SIG-M5 (cell line): Measurements from ENCODE around the gene CCDC102B.
"Not testable (repeated sequence)": the region's sequence is repeated elsewhere in the genome, so short reads cannot be mapped to it uniquely, and the experiment has no call there.

Experiments used
- DNase-seq: peaks from one replicate; lab custom pipeline; 2025; lab: John Stamatoyannopoulos, UW

The CCDC102B gene

DNA sequence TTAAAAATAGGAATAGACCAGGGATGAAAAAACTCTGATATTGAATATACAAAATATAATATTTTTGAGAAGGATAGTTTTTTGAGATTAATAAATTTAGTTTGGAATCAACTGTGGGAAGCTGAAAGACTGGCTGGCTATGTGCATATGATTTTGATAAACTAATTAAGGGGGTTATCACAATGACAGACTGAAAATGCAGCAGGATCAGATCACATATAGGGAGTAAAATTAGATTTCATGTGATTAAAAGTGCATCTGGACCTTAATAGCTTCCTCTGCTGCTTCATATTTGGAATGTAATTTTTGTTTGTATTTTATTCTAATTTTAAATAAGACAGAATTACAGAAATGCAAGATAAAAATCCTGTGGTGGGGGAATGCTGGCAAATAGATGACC, 111.7 kb downstream of the CCDC102B start:
- no peak for DNase-seq

DNA sequence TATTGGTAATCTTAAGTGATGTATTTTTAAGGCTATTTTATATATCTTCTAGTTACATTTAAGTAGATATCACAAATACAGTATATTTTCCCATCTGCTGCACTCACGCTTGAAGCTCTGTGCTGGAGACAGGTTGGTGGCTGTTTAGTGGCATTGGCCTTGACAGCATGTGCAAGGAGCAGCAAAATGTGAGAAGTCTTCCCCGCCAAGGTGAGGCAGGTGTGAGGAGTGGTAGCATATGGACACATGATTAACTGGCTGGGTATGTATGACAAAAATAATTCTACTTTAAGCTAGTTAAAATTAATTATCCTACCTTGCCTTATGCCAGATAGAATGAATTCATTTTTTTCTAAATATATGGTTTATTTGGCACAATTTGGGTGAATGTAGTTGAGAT, 117.2 kb downstream of the CCDC102B start:
- no peak for DNase-seq

DNA sequence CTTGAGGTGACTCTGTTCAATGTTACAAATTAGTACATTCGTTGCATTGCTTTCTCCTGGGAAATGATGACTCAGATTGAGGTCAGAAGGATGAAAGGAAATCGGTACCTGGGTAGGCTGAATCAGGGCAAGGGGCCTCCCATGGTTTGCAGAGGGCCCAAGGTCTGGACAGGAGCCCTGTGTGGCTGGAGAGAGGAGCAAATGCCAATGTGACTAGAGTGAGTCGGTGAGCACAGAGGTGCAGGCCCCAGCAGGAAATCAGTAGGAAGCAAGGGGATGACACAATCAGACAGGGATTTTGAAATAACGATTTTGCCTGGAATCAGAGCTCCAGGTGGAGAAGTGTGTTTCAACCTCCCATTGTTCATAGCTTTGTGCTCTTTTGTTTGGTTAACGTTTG, 118.9 kb downstream of the CCDC102B start:
- no peak for DNase-seq

DNA sequence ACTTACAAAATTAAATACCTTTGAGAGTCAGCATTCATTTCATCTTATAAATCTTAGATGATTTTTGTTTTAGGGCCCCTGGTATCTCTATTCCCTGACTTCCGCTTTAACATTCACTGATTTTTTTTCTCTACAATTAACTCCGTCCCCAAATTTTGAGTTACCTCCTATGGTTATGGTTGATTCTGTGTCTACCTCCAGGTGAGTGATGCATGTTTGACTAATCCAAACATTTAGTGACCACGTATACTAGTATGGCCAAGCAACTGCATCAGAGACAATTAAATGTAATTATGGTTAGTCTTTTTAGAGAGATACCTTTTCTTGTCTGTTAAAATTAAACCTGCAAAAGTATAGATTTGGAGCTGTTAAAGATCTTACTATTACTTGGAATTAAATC, 120.3 kb downstream of the CCDC102B start:
- no peak for DNase-seq

DNA sequence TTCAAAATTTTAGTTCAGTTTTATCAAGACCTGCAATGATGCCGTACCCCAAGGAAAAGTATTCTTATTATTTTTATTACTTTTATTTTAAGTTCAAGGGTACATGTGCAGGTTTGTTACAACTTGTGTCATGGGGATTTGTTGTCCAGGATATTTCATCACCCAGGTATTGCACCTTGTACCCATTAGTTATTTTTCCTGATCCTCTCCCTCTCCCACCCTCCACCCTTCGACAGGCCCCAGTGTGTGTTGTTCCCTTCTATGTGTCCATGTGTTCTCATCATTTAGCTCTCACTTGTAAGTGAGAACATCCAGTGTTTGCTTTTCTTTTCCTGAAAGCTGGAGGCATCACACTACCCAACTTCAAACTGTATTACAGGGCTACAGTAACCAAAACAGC, 122.0 kb downstream of the CCDC102B start:
- DNase-seq: no peak

DNA sequence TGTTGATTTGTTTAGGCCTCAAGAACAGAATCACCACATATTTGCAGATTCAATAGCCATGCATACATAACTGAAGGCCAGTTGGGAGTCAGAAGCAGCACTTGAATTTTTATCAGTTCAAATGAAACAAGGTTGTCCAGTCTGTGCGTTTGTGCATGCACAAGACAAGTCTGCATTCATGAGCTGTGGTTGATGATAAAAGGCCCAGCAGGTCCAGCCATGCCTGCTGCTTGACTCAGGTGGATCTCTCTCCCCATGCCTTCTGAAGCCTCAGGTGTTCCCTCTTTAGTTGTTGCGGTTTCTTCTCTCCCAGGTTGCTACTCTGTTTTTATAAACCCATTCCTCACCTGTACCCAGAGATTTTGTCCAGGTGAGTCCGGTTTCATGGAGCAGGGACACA, 124.5 kb downstream of the CCDC102B start:
- no peak for DNase-seq

DNA sequence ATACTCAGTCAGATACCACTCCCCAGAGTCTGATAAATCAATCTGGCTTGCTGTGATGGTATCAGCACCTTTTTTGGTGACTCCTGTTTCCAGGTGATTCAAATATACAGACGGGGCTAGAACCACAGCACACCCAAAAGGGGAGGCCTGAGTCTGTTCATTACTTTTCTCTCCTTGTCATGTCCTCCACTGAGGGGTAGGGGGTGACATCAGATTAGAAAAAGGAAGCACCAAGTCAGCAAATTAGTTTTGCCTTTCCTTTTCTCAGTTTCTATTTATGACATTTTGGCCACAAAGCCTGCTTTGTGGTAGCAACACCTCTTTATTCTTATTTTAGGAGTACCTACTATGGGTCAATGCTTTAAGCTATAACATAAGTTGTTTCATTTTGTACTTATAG, 127.4 kb downstream of the CCDC102B start:
- no peak for DNase-seq

DNA sequence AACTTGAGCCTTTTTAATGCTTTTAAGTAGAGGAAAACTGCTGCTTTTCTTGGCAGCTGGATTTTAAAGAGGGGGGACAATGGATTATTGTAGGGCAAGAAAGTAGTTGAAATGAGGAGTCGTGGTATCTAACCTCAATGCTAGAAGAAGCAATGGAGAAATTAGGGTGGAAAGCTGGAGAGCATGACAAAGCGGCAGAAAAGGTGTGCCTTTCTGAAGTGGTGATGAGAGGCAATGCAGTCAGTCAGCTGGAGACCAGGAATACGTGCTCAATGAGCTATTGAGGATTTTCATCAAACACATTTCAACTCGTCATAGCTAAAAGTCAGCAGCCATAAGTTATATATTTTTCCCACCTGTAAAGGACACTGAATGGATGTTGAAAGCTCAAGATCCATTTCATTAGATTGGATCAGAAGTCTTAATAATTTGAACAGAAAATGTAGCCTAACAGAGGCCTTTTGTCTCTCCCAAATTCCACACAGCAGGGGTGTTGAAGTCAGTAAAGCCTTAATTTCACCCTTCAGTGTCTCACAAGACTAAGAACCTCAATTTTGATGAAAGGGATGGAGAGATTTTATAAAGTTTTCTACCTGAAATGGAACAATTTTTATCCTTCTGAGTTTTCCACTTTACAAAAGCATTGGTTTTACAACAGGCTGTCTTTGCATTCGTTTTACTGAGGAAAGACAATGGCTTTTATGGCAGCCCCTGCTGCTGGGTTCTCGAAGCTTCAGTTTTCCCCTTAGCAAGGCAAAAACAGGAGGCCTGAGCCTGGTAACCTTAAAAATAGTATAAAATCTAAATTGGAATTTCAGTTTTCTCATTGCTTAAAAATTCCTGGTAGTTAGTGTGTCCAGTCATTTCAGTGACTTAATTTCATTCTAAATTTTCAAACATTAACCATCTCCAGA, 131.1 kb downstream of the CCDC102B start:
- DNase-seq: no peak

DNA sequence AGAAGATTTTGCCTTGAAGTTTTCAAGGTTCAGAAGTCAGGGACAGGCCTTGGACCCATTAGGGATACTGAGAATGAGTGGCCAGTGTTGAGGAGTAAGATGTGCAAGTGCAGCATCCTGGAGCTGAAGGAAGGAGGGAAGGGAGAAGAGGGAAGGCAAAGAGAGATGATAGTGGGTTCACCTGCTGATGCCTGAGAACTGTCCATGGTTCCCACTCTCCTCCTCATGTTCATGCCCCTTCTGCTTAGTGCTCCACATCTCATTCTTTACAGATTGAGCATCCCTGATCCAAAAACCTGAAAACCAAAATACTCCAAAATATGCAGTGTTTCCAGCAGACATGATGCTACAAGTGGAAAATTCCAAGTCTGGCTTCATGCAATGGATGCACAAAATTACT, 137.8 kb downstream of the CCDC102B start:
- DNase-seq: no peak

DNA sequence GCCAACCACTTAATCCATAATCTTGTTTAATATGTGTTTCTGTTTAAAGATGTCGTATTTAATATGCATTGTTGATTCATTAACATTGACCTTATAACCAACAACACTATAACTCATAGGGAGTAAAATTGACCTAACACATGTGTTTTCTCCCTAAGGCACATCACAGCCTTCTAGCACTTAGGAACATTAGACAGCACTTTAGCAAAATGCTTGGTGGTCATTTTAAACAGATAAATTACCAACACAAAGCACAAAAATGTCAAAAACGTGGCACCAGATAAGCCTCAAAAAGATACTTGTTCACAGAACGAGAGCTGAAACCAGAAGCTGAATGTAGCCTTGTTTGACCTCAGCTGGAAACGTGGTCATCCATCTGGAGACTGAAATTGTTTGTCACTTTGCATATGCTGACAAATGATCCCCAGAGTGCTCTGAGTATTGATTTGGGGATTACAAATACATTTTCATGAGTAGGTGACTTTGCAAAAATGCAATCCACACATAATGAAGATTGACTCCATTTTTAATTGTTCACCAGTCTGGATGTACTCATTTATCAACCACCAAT, 139.2 kb downstream of the CCDC102B start:
- DNase-seq: no peak

DNA sequence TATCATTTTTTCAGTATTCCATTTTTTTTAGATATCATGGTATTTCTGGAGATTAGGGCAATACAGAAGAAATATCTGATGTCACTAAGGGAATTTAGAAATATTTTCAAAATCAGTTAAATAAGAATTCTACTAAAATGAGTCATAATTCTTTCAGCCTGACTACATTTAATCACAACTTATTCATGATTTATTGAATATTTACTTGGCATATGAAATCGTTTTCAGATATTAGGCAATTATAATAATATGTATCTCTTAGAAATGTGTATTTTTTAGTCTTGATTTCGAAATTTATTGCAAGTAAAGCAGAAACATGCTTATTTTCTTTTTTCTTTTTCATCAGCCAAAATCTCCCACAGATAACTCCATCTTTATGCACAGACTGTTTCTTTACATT, 142.2 kb downstream of the CCDC102B start:
- DNase-seq: no peak

DNA sequence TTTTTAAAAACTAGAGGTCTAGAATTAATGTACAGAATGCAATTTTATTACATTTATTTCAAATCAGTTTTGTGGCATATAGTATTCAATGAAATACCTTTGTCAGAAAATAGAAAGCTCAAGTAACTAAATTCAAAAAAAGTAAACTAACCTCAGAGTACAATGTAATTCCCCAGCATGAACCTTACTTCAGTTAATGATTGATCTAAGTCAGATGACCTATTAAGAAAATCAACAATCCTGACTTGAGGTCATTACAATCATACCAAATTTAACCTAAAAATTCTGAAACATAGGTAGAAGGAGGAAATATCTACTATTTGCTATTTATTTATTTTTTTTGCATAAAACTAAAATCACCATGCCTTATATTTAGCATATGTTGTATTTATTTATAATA, 142.9 kb downstream of the CCDC102B start:
- no peak for DNase-seq

DNA sequence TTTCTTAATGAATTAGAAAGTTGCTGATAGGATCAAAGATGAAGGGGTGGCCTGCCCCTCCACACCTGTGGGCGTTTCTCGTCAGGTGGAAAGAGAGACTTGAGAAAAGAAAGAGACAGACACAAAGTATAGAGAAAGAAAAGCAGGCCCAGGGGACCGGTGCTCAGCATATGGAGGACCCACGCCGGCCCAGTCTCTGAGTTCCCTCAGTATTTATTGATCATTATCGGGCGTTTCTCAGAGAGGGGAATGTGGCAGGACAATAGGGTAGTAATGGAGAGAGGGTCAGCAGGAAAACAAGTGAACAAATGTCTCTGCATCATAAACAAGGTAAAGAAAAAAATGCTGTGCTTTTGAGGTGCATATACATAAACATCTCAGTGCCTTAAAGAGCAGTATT, 144.3 kb downstream of the CCDC102B start:
- no peak for DNase-seq

DNA sequence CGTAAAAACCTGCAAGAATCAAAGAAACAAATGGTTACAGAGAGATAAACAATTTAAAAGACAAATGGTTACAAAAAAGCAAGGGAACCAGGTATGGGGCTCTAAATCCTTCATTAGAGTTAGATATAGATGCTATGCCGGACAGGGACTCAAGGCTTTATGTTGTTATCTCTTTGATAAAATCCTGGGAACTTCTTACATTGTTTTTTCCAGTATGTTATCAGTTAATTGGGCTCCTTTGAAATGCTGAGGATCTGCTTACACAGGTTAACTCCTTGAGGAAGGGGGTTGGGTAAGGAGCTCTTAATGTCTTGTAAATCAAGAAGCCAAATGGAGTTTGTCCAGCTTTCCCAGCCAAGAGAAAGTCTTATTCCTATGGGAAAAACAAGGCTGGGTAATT, 146.0 kb downstream of the CCDC102B start:
- DNase-seq: not testable (repeated sequence)

DNA sequence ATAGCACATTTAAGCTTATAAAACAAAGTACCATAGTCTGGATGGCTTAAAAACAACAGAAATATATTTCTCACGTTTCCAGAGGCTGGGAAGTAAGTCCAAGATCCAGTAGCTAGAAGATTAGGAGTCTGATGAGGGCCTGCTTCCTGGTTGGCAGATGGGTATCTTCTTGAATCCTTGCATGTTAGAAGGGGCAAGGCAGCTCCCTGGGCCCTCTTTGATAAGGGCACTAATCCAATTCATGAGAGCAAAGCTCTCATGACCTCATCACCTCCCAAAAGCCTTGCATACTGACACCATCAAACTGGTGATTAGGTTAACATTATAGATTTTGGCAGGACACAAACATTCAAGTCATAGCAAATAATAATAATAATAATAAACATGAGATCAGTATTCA, 146.4 kb downstream of the CCDC102B start:
- no peak for DNase-seq

DNA sequence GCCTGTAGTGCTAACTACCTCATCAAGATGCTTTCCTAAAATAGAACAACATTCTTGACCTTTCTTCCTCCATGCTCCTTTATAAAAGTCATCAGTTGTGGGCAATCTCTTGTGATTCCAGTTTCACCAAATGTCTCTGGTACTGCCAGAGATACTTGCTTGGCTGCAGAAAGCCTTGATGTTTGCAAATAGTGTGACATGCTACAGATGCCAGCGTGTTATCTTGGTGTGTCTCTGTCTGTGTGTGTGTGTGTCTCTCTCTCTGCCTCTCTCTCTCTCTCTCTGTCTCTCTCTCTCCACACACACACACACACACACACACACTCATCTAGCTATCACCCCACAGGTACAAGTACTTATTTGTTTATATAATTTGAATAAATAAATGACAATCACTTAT, 146.9 kb downstream of the CCDC102B start:
- DNase-seq: no peak

DNA sequence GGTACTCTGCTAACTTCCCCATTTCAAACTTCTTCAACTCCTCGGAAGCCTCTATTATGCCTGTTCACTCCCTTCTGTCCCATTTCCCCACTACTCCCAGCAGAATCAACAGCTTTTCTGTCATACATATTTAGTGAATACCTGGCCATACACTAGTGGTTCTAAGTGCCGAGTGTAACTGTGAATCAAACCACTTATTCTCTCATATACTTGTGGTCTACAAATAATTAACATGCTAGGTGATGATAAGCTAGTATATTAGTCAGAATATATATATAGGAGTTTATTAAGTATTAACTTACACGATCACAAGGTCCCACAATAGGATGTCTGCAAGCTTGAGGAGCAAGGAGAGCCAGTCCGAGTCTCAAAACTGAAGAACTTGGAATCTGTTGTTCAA, 150.7 kb downstream of the CCDC102B start:
- no peak for DNase-seq

DNA sequence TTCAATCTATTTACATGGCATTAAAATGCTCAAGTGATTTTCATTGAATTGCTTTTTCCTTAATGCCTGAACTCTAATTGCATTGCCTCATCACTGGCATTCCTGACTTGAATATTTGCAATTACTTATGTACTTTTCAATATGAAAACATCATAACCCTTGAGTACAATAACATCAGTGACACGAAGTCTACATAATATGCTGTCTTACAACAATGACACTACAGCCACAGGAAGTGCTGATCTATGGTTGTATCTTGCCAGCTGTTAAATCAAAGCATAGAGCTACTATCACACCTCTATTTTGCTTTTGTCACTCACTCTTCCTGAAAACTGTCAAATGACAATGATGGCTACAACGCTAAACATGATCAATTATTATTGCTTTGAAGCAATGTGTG, 156.9 kb downstream of the CCDC102B start:
- no peak for DNase-seq

DNA sequence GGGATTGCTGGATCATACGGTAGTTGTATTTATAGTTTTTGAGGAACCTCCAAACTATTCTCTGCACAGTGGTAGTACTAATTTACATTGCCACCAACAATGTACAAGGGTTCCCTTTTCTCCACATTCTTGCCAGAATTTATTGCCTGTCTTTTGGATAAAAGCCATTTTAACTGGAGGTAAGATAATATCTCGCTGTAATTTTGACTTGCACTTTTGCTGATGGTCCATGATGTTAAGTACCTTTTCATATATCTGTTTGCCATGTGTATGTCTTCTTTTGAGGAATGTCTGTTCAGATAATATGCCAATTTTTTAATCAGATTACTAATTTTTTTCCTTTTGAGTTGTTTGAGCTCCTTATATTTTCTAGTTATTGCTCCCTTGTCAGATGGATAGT, 158.8 kb downstream of the CCDC102B start:
- no peak for DNase-seq

DNA sequence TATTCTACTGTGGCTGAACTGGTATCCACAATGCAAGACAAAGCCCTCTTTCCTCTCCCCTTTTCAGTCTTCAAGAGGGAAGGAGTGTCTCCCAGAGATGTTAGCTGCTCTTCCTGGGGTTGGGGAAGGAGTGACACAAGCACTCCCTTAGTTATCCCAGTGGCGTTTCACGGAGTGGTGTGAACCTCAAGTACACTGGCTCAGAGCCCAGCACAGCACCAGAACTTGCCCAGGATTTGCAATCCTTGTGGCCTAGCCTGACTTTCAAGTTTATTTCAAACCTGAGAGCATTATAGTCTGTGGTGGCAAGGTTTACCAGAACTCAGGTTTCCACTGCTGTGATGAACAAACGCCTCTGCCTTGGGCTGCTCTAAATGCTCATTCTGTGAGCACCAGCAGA, 162.5 kb downstream of the CCDC102B start:
- DNase-seq: no peak

DNA sequence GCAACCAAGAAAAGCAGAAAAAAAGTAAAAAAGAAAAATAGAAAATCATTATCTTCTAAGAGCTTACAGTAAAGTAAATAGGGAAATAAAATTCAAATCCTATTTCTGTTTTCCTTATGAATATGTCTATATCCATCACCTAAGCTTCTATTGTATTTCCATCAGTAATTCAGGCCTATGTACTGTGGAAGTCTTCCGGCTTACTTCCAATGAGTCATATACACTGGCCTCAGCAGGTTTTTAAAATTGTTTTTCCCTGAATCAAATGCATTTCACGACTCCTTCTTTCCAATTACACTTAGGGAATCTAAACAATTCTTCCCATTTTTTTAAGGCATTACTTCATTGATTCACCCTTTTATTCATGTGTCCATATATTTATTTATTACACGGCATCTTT, 164.7 kb downstream of the CCDC102B start:
- no peak for DNase-seq

DNA sequence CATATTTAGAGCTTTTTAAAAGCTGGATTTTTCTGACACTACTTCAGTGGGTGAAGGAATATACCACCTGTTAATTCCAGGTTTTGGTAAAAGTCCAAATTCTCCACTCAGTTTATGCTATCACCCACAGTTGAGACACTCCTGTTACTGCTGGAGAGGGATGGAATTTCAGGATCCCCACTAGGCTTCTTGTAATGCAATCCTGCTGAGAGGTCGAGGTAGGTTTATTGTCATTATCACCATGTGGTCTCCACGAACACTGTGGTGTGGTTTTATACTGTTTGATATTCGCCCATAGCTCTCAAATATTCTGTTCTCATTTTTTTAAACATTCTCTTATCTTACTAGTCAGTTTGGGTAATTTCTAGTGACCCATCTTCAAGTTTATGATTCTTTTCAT, 167.9 kb downstream of the CCDC102B start:
- no peak for DNase-seq

DNA sequence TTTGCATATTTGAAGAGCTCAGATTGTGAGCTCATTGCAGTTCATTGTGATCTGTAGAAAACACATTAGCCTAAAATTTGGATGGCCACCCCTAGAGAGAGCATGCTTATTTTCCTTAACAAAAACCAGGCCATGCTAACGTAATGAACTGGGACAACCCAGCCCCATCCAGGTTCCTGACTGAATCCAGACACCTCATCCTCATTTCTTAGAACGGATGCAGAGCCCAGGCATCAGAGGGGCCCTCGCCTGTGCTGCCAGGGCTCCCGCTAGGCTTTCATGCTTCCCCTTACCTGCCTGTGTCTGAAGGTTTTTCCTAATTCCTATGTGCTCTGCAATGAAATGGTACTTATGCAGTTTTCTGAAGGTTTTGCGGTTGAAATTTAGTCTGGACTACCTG, 171.1 kb downstream of the CCDC102B start:
- DNase-seq: no peak

DNA sequence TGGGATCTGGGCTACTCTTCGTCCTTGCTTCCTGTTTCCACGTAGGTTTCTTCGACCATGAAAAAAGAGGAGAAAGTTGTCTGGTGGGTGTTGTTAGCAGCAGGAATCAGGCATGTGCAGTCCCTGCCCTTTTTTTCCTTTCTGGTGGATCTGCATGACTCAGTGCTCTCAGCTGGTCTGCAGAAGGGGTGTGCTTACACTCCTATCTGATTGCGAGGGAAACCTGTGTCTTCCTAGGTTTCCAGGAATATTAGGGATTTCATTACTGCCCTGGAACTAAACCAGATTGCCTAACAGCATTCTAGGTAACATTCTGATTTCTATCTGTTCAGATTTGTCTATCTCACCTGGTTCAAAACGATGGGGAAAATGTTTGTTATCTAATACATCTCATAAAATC, 174.3 kb downstream of the CCDC102B start:
- no peak for DNase-seq
